HPDE6-E6E7 (cell line): ENCODE data around the gene SLIT1.

ENCODE experiments used
- DNase-seq: peaks from one replicate; pipeline ENCODE4 v3.0.0; 2011; ENCODE audit warnings: missing footprints; ENCODE audit errors: extremely low spot score

SLIT1 gene

DNA sequence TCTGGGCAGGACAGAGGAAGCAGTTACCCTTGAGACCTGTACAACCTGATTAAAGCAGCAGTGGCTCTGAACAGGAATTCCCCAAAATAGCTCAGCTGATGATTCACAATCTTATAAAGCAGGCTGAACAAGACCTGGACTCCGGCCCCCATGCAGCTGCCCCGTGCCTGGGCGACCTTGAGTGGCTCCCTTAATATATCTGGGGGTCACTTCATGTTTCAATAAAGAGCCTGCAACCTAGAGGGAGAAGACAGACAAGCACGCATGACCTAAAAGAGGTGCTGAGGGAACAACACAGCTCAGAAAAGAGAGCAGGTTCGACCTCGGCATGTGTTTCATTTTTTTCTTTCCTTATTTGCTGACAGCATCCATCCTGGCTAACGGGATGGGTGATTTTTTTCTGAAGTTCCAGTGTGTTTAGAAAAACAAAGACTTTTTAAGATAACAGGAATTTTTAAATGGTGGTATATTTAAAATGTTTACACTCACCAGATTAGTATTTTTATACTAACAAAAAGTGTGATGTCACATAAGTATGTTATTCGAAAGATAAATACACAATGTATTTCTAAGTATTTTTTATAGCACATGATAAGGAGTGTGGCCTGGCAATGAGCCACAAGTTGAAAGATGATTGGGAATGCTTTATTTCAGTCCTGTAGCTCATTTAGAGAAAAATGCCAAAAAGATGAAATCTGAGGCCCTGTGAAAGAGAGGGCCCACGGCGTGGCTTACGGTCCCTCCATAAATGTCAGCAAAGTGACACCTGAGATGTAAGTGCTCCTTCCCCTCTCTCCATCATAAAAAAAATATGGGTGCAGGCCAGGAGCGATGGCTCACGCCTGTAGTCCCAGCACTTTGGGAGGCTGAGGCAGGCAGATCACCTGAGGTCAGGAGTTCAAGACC, 161.3 kb downstream of the SLIT1 start:
- DNase-seq, result peak; percentile 60

DNA sequence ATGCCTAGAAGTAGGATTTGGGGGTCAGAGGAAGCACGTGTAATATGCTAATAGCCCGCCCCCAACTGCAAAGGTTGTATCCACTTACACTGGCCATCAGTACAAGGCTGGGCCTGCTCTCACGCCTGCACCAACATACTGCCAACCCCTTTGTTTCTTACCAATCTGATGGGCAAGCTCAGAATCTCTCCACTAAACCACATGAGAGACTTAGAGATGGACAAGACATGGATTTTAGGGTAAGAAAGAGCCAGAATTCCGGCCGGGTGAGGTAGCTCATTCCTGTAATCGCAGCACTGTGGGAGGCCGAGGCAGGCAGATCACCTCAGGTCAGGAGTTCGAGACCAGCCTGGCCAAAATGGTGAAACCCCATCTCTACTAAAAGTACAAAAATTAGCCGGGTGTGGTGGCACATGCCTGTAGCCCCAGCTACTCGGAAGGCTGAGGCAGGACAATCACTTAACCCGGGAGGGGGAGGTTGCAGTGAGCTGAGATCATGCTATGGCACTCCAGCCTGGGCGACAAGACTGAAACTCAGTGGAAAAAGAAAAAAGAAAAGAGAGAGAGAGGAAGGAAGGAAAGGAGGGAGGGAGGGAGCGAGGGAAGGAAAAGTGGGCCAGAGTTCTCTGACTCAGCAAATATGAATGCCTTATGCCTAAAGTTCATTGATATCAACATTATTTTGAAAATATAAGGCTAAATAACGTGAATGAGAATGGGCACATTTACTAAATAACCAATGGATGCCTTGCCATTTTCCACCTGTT, 162.2 kb downstream of the SLIT1 start:
- DNase-seq, result no peak

DNA sequence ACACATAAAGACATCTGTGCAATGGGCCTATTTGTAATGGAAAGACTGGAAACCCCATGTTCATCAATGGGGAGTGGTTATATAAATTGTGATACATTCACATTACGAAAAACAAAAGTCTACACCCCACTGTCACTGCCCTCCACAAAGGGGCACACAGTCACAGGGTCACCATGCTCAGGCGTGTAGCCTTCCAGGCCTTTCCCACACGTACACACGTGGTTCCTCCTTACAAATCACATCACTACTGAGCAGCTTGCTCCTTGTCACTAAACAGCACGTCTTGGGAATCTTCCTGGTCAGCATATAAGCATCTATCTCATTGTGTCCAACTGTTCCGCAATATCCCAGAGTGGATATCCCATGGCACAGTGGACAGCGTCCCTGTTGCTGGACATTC, 163.1 kb downstream of the SLIT1 start:
- no peak for DNase-seq

DNA sequence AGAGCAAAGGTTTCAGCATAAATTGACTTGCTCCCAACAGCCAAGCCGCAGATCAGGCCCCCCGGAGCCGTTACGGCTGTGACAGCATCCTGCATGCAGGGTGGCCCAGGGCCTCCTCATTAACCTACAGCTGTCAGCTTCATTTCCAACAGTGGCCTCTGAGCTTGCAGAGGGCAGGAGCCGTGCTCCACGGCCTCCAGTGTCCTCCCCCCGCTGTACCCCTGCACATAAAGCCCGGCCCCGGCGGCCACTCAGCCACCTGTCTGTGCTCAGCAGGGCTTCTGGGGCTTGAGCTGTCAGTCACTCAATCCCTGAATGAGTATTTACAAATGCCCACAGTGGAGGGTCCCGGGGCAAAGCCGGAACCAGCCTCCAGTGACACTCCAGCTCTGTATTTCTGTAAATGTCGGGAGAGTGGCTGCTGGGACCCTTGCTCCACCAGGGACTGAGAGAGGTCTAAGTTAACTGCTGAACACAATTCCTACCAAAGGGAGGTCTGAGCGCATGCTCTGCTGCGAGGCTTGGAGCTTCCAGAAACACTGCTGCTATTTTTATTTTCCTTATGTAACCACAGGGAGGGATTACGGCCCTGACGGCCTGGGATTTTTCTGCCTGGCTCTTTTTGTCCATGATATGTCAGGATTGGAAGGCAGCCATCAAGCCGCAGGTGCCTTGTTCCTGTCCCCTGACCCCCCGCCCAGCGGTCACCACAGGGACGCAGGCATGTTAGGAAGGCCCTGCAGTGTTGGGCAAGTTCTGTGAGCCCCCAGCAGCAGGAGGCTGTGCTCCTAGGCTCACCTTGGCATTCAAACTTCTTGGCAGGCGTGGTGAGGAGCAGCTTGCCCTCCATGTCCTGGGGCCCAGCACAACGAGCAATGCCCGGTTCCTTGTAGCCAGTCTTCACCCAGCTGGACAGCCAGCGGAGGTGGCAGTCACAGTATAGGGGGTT, 165.0 kb downstream of the SLIT1 start:
- no peak for DNase-seq

DNA sequence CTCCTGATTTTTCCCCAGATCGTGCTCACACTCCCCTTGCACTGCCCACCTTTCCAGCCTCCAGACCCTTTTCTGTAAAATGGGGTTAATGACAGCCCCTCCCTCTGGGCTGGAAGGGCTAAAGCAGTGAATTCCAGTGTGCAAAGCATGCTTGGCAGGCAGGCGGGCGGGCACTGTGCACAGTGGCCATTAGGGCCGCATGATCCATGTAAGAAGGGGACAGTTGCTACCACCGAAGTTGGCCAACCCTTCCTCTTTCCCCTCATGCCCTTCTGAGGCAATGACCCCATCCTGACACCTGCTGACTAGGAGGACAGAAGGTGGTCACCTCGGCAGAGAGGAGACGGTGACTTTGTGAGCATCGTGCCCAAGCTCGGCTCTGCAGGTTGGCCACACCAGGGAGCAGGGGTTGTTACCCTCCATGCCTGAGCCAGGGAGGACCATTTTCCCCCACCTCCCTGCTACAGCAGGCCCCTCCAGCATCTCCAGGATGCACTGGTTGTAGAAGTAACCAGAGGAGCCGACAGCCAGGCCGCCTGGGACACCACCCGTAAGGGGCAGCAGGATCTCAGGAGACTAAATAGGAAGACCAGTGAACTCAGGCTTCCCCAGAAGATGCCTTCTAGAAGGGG, 166.4 kb downstream of the SLIT1 start:
- DNase-seq, result no peak

DNA sequence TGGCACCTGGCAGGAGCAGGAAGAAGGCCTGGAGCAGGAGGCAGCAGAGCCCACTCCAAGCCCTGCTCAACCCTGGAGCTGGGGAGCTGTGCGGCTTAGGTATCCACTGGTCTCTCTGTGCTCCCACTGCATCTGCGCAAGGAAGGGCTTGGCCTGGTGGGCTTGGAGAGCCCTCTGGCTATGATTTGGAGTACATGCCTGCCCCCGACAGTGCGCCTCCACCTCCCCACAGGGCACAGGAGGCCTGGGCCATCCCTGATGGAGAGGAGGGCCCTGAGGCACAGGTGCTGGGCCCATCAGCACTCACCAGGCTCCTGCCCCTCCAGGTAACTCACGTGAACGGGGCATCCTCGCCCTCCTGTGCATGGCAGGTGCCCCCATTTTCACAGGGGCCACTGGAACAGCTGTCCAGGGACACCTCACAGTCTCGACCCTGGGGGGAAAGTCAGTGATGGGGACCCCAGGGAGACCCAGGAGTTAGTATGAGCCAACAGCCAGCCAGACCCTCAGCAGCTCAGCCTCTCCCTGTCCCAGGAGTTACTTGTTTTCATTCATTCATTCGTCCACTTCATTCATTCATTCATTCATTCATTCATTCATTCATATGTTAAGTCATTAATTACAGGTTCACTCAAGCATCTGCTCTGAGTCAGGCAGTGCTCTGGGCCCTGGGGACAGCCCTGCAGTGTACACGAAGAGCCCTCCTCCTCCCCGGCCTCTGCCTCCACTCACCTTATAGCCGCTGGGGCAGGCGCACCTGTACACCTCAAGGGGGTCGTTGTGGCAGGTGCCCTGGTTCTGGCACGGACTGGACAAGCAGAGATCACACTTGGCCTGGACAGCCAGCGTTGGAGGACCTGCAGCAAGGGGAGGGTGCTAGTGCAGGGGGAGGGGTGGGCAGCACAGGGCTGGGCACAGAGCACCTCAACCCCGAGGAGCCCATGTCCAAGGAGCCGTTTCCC, 167.2 kb downstream of the SLIT1 start:
- DNase-seq, result no peak

DNA sequence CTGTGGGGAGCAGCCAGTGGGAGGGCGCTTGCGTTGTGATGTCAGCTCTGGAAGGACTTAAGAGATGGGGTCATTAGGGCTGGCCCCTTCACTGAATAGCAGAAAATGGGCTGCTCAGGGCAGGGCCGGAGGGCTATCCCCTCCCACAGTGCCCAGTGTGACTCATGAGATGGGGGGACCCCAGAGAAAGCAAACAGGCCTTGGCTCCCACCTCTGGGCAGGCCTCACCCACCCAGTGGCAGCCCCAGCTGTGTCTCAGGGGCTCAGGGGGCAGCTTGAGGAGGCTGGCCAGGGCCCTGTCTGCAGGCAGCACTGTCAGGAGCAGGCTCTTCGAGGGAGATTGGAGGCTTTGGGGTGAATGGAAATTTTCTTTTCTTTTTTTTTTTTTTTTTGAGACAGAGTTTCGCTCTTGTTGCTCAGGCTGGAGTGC, 168.3 kb downstream of the SLIT1 start:
- no peak for DNase-seq

DNA sequence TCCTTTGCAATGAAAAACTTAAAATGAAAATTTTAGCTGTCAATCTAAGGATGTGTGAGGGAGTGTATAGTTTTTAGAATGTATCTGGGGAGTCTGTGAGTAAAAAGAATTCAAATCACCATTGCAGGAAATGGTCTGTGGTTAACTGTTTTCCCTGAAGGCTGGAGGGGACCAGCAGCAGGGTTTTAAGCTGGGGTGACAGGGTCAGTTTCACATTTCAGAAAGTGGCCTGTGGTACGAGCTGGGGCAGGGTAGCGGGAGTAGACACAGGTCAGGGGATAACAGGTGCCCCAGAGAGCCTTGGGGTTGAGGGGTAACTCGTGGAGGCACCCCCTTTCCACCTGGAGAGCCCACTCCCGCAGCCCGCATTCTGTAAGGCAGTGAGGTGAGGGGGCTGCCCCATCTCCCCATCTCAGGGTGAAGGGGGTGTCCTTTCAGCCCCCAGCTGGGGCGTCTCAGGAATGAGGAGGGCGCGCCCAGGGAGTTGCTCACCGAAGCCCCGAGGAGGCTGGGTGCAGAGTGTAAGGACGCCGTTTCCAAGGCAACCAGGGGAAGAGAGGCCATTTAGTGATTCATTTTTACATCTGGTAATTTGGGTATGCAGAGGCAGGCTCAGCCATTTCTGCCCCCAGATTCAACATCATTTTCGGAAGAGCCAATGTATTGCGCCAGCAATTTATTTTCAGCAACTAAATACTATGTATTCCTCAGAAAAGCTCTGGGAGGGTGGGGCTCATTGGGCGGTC, 168.9 kb downstream of the SLIT1 start:
- no peak for DNase-seq

DNA sequence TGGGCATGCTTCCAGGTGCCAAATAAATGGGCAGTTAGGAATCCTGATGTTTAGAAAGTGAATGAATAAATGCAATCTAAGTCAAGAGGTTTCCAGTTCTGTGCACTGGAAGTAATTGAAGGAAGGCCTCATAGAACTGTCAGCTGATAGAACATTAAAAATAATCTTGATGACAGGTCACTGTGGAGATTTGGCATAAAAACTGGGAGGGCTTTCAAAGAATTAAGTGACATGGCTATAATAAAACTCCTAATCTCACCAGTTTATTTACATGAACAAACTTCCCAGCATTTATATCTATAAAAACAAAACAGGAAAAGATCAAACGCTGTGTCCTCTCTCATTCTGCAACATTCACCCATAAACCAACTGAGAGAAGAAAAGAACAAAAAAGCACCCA, 170.5 kb downstream of the SLIT1 start:
- DNase-seq, result no peak

DNA sequence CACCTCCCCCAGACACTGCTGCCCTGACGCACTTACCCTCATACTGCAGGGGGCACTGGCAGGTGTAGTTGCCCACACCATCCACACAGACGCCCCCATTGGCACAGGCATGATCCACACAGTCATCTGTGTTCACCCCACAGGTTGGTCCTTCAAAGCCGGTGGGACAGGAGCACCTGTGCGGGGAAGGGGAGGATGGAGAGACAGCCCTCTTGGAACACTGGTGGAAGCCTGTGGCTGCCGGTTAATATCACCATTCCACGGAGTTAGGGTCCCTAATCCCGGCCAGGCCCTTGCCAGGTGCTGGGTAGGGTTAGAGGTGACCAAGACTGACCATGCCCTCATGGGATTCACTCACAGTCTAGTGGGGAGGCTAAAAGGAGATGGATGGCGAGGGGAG, 171.8 kb downstream of the SLIT1 start:
- no peak for DNase-seq

DNA sequence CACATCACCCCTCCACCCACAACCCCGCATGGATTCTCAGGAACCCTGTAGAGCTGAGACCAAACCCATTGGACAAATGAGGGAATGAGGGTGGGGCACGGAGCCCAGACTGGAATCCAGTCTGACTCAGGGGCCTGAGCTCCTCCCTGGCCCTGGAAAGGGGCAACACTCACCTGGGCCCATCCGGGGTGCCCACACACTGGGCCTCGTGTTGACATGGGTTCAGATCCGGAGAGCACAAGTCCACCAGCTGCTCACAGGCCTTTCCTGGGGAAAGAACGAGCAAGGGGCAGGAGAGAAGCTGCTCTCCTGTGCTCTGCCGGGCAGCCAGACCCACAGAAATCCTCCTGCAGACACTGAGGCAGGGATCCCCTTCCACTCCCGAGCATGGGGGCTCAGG, 172.2 kb downstream of the SLIT1 start:
- DNase-seq, result no peak

DNA sequence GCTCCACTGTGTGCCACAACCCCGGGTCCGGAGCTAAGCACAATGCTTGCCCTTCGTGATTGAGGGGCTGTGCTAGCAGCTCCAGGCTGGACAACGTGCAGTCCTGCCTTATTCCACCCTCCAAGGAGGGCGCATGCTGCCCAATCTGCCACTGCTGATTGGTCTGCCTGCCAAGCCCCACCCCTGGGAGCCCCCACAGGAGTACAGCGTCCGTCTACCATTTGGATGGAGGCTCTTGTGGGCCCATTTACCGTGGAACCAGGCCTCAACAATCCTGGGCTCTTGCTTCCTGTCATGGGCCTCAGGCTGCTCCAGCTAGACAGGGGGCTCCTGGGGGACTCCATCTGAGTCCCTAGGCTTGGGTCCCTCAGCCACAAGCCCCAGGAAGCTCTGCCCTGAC, 173.3 kb downstream of the SLIT1 start:
- DNase-seq, result no peak

DNA sequence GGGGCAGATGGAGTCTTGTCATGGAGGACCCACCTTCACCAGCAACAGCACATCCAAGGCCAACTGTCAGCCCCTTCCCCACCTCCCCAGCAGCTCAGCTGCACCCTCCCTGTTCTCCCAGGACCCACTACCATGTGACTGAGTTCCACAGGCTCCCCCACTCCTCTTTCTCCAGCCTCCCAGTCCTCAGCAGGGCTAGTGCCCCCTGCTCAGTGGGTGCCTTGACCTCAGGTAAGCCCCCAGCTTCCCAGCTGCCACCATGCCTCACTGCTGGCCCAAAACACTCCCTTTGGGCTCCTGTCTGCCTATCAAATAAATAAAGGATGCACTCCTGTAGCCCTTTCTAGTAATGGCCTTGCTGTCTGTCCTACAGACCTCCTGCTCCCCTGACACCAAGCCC, 174.4 kb downstream of the SLIT1 start:
- DNase-seq, result no peak

DNA sequence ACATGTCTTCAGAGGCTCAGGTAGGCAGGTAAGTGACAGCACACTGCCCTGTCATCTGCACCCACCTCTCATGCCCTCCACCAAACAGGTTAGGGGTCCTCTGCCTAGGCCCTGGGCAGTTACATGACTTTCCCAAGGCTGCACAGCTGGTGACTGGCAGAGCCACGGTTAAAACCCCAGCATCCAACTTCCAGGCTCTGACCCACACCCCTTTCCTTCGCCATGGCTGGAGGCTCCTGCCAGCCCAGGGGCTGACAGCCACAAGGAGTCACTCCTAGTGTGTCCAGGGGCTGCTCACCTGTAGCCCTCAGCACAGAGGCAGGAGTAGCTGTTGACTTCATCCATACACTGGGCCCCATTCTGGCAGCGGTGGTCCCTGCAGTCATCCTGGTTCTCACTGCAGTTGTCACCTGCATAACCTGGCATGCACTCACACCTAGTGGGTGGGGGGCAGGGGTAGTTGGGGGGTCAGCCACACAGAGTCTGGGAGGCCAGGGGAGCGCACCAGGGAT, 175.0 kb downstream of the SLIT1 start:
- no peak for DNase-seq

DNA sequence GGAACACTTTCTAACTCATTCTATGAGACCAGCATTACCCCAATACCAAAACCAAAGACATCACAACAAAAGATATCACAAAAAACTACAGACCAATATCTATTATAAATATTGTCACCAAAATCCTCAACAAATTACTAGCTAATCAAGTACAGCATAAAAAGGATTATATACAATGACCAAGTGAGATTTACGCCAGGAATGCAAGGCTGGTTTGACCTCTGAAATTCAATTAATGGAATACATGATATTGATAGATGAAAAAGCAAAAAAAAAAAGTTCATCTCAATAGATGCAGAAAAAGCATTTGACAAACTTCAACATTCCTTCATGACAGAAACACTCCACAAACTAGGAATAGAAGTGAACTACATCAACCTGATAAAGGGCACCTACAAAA, 178.3 kb downstream of the SLIT1 start:
- no peak for DNase-seq

DNA sequence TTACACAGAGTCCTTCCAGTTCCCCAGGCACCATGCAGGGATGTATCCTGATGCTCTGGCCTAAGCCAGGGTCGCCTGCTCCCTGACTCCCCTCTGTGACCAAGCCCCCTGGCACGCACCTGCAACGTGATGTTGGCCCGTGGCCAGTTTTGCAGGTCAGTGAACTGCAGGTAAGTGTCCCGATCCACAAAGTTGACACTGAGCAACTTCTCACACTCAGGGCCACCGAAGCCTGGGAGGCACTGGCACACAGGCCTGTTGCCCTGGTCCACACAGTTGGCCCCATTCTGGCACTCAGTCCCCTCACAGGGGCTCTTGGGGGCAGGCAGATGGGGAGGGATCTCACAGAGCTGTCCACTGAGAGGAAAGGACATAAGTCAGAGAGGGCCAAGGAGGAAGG, 179.4 kb downstream of the SLIT1 start:
- no peak for DNase-seq

DNA sequence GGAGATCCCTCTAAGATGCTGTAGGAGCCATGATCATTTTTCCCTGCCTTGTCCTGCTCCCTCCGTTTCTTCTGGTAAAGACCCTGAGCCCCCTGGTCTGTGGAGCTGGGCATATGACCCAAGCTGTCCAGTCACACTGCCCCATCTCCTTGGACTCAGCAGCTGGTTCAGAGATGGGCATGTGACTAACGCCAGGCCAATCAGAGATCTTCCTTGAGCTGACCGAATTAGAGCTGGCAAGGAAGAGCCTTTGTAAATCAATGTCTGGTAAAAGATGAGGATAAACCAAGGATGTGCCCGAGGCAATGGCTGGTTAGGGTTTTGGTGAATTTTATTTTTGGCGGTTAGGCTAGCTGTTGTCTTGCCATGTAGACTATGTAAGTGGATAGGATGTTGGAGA, 180.4 kb downstream of the SLIT1 start:
- no peak for DNase-seq

DNA sequence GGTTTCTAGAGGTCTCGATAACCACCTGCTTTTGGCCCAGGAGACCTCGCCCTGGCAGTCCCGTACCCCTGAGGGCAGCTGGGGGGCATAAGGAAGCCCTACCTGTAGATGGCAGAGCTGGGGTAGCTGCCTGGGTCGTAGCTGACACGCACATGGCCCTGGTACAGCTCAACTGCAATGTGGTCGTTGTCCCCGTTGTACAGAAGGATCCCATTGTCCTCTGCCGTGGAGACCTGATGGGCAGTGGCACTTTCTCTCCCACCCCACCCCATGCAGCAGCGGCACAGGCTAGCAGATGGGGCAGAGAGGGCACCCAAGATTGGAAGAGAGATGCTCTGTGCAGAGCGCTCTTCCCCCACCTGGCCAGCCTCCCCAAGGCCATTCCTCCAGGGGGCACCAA, 181.2 kb downstream of the SLIT1 start:
- DNase-seq, result no peak

DNA sequence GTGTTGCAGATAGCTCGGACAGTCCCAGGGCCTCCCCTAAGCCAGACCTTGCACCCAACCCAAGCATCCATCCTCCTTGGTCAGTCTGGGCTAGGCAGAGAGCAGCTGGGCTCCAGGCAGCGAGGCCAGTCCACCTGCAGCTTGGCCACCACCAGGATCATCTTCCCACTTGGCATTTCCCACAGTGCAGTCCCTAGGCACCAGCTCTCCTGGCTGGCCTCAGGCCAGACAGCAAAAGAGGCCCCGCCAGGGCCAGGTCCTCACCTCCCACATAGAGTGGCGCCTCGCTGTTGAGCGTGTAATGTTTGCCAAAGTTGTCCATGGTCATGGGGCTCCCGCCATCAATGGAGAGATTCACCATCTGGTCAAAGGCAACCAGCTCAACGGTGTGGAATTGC, 182.0 kb downstream of the SLIT1 start:
- DNase-seq, result no peak
